Dermis blood vessel endothelial cell (primary cell): ENCODE data around the gene KCNIP3. TPM values are rescaled to one million over a fixed set of nuclear protein-coding genes. Genes with fewer than 3 reads are reported as not detected.
"Not testable (repeated sequence)": the region's sequence is repeated elsewhere in the genome, so short reads cannot be mapped to it uniquely, and the experiment has no call there.

ENCODE experiments used
- DNase-seq: peaks from one replicate; pipeline ENCODE4 v3.0.0; 2010
- total RNA-seq: library from RNA; depleted of rRNA; stranded (reverse); fragments of >200 nt; gene quantifications from 2 replicates; pipeline ENCODE4 v1.2.3, GENCODE V29; 2014

KCNIP3 gene
- 0.14 and 0.51 TPM in 2 replicates for total RNA-seq

DNA sequence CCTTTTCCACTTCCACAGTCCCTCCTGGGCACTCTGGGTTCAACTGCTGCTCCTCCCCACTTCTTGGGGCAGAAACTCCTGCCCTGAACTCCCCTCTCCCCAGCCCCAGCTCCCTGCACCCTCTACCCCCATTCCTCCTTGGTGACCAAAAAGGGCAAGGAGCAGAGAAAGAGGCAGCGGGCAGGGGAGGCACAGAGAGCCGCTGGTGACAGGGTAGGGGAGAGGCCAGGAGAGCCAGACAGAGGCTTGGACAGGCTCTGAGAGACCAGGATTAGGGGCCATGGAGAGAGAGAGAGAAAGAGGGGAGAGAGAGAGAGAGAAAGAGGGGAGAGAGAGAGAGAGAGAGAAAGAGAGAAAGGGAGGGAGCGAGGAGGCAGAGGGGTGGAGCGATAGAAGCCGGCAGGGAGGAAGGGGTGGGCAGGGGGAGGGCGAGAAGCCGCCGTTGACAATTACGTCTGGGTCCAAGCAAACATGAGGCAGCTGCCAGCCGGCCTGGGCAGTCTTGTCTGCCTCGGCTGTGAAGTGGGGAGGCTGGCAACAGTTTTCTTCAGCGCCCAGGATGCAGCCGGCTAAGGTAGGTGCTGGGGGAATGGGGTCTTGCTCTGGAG, at the start of gene KCNIP3:
Gene KCNIP3, plus strand, starts transcription at position 468 of the 608 bp plus-strand sequence. Its CDS starts 92 bp downstream, at position 560.
- DNase-seq: no peak

DNA sequence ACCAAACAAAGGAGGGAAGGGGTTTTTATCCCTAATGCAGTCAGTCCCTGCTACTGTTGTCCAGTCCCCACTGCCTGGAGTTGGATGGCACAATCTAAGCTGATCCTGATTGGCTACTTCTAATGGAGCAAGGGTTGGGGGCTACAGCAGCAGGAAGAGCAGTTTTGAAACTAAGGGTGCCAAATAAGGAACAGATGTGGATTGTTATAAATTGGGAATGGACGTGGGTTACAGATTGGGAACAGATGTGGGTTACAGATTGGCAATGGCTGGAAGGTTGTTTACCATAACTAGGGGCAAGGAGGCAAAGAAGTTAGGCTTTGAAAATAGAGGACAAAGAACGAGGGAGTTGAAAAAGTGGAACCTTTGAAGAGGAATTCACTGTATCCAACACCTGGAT, 38.9 kb upstream of the KCNIP3 start:
- DNase-seq: no peak

DNA sequence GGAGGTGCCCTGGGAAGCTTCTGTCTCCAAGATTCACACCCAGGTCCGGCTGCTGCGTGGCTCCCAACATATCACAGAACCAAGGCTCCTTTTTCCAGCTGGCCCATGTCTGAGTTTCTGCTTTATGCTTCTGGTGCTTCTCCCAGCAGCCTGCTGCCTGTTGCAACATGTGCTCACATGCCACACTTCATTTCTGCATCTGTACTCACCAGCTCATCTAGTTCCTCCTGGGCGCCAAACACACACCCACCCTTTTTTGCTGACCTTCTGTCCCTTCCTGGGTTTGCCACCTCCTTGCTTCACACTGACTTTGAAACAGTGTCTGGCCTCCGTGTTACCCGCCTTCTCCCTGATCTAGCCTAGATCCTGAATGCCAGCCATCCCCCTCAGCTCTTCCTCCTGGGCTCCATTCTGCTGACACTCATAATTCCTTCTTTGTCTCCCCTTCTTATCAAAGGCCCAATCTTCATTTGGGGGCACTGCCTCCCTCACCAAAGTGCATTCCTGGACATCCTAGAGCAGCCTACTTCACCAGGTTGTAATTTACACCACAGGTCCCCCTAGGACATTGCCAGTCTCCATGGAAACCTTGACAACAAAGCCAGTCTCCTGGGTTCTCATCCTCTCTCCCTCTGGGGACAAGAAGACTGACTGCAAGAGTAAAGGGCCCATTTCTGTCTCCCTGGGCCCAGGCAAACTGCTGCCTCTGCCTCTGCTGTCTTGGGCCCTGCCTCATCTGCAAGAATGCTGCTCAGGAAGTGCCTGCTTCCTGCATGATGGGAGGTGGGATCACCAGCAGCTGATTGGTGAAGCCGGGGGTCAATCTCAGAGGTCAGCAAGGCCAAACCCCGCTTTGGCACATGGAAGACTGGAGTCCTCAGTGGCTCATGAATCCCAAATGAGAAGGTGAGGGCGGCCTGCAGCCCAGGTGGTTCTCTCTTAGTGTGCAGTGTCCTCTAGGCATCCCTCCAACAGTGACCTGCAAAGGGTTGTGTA, 36.8 kb upstream of the KCNIP3 start:
- no peak for DNase-seq

DNA sequence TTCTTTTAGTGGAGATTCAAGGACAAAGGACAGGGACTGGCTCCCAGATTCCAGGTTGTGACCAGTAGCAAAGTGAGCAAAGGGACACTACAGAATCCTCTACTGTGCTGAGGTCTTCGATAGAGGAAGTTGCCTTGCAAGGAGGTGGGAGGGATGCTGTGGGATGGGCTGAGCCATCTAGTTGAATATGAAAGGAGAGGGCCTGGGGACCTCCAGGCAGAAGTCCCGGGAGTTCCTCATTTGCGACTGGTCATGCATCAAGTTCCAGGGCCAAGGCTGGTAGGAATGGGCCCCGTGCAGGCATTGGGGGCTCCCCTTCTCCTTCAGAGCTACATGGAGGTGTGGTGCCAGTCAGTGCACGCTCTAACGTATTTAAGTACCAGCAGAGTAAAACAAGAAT, 35.5 kb upstream of the KCNIP3 start:
- no peak for DNase-seq

DNA sequence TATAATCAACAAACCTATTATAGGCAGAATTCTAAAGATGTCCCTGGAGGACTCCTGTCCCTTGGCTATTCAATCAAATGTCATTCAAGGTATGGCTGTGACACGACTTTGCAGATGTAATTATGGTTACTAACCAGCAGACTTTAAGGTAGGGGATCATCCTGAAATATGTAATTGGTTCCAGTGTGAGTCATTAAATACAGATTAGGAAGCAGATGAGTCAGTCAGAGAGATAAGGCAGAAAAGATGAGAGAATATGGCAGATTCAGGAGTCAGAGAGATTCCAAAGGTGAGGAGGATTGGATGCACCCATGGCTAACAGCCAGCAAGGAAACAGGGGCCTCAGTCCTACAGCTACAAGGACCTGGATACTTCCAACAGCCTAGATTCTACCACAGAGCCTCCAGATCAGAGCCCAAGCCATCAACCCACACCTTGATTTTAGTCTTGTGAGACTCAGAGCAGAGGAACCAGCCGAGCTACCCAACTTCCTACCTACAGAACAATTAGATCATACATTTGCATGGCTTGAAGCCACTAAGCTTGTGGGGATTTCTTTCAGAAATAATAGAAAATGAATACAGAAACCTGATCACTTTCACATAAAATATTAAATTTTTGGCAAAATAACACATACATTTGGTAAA, 34.1 kb upstream of the KCNIP3 start:
- DNase-seq: no peak

DNA sequence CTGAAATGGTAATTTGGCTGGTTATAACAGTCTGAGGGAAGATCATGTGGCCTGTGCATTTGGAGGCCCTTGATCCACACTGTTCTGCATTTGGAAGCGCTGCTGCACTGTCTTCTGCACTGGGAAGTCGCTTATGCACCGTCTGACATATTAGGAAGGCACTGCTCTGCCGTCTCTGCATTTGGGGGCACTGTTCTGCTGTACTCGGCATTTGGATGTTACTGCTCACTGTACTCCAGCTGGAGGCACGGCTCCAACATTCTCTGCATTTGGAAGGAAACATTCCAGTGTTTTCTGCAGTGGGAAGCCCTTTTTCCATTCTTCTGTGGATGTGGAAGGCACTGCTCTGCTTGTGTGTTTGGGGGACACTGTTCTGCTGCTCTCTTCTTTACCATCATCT, 32.5 kb upstream of the KCNIP3 start:
- DNase-seq: no peak

DNA sequence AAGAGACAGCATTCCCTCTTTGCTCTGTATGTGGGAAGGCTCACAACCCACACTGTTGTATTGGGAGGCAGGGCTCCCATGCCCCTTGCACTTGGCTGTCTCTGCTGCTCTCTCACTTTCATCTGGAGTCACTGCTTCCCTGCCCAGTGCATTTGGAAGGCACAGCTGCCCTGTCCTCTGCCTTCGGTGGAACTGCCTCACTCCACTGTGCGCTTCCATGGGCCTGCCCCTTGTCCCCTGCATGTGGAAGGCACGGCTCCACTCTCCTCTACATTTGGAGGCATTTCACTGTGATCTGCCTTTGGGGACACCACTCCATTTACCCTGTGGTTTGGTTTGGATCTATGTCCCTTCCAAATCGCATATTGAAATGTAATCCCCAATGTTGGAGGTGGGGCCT, 32.0 kb upstream of the KCNIP3 start:
- no peak for DNase-seq

DNA sequence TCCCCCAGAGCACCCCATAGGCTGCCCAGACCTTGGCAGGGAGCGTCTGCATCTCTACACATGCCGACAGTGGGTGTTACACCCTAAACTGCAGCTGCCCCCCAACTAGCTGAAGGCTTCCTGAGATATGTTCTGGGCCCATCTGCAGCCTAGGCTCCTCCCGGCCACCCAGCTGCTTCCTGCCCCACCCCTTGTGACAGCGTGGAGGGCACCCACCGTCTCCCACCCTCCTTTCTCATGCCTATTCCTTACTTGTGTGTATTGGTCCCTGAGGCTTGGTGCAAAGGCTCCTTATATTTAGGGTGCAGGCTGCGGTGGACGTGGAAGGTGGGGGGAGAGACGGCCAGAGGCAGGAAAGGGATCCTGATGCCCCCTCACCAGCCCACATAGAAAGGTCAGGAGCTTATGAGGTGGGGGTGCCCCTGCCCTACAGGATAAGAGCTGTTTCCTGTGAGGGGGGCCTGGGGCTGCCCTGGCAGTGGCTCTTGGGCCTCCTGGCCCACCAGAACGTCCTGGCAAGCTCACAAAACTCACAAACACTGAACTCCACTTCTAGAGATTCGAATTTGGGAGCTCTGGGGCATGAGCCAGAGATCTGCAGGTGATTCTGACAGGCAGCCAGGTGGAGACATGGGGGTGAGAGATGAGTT, 30.2 kb upstream of the KCNIP3 start:
- DNase-seq: no peak

DNA sequence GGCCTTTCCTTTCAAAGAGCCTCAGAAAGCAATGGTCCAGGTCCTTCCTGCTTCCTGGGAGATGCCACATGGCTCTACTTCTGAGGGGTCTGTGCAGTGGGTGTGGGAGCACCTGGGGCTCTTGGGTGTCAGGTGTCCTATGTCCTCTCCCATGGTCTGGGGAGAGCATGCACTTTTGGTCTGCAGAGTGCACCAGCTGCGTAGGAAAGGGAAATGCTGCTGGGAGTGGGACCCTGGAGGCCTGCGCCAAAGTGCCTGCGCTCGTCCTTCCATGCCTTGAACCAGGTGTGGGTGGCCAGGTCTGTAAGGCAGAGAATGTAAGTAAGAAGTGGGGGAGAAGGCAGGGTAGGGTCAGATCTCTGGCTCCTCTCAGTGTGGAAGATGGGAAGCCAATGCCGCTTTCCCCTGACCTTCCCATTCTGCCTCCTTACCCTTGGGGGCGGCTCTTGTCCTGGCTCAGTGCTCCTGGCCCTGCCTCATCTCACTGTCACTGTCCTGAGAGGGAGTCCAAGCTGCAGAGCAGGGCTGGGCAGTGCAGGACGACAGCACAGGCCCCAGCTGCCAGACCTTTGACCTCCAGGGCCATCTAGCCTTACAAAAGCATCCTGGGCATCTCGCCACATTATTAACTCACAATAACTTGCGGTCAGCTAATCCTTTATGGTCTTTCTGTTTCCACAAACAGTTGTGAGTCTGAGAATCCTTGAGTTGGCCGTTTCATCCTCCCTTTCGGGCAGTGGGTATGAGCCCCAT, 29.5 kb upstream of the KCNIP3 start:
- DNase-seq: no peak

DNA sequence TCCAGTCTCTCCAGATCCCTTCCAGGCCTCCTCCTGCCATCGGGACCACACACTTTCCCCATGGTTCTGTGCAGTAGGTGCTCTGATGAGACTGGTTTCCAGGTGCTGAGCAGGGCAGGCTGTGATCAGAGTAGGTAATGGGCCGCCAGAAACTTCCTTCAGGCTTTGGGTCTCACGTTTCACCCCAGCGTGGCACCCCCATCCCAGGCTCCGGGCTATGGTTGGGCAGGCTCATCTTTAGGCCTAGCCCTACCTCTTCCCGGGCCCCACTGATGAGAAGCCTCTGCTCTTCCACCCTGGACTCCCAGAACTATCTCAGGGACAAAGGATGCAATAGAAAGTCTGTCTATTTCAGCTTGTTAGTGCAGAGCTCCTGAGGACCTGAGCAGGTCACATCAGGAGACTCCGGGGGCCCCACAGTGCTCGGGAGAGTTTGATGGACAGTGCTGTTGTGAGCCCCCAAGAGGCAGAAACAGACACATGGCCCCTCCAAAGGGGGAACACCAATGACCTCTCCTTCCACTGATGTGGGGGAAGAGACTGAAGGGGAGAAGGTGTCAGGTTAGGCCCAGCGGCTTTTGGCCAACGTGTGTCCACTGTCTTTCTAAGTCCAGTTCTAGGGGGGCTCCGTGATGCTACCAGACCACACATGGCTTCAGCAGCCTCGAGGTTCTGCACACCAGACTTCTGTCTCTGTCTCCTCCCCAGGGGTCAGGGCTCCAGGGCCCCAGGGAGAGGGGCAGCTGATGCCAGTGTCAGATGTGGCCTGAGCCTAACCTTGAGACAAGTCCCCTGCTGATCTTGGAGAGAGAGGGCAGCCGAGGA, 28.7 kb upstream of the KCNIP3 start:
- DNase-seq: no peak

DNA sequence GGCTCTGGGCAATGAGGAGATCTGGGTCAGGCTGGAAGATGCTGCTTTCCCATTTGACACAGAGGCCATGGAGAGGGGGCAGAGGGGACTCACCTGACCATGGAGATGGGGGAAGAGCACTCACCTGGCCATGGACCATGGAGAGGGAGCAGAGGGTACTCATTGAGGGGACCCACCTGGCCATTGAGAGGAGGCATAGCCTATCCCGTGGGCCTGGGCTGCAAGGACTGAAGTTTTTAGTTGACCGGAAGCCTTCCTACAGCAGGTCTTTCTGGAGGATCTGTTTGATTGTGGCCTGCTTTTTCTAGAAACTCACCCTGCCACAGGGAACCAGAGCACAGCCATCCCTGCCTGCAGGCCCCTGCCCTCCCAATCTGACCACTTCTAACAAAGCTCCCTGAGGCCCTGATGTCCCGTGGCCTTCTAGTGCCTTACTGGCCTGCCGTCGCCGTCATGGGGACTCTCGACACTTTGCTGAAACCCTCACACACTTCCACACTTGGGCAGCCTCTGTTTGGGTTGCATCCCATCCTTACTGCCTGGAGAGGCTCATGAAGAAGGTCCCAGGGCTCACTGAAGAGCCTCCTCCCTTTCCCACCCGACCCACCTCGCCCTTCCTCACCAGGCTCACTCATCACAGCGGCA, 28.0 kb upstream of the KCNIP3 start:
- no peak for DNase-seq

DNA sequence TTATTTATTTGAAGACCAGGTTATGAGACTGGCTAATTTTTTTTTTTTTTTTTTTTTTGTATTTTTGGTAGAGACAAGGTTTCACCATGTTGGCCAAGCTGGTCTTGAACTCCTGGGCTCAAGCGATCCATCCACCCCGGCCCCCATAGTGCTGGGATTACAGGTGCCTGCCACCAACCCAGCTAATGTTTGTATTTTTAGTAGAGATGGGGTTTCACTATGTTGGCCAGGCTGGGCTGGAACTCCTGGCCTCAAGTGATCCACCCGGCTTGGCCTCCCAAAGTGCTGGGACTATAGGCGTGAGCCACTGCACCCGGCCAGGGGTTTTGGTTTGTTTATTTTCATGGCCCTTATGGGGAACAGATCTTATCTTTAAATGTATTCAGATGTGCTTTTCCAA, 27.4 kb upstream of the KCNIP3 start:
- DNase-seq: not testable (repeated sequence)

DNA sequence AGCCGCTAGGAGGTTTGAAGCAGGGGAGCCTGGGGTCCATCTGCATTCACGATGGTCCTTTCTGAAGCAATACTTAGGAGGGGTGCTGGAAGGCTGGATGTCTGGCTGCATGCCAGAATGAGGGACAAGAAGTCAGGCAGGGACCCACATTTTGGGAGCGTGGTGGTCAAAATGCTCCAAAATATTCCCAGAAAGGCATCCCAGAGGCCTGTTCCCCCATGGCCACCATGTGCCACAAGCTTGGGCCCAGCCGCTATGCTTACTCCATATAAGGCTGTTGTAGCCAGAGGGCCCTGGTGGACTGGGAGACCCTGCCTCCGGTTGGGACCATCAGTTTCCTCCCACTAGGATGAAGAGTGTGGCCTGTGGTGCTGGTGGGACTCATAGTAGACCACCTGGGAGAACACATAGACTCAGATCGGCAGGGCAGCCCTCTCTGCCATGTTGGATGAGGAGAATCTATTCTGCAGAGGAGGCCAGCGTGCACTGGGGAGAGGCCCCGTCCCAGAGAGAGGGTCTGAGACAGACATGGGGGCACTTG, 26.5 kb upstream of the KCNIP3 start:
- no peak for DNase-seq

DNA sequence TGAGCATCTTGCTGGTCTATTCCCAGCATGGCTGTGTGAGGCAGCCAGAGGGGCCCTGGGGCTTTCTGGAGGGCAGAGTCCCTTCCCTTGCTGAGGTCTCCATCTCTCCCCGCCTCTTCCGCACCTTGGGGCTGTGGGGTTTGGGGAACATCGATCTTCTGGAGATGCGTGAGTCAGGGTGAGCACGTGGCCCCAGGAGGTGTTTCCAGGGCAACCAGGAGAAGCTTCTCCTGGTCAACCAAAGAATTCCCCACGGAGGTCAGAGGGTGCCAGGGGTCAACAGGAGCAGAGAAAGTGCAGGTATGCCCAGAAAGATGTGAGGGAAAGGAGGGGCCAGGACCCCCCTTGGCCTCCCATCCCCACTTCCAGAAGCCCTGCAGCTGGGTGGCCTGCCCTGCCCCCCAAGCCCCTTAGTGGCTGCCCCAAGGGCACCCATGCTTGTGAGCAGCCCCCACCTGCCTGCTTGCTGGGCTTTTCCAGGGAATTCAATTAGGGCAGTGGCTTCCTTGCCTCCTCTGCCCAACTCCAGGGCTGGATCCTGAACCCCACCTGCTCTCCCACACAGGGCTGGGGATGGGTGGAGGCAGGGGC, 25.7 kb upstream of the KCNIP3 start:
- no peak for DNase-seq

DNA sequence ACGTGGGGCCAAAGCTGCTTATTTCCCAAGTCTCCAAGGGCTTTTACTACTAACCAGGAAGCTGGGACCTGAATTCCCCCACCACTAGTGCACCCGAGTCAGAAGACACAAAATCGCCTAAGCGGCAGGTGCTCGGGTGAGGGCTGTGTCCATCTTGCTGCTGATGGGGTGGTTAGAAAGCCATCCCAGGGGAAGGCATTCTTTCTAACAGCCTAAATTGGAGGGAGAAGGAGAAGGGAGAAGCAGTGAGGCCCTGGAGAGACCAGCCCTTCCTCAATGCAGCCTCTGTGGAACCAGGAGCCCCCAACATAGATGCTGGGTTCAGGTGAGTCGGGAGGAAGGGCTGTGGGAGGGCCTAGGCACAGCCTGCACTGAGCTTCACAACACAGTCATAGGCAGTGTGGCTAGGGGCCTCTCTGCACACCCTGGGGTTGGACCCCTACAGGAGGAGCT, 24.8 kb upstream of the KCNIP3 start:
- DNase-seq: no peak

DNA sequence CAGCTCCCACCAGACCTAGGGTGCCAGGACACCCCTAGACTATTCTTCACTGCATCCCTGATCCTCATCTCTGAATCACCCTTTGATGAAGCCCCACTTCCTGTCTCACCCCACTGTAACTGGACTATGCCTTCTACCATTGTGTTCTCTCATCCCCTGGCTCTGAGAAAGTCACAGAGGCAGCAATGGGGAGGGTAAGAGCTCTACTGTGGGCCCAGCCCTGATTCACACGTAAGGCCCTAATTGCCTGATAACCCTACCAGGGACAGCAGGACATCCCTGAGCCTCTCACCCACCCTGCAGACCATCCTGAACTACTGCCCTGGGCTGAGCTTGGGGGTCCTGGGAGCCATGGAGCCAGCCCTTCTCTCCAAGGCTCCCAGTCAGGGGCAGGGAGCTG, 24.4 kb upstream of the KCNIP3 start:
- no peak for DNase-seq

DNA sequence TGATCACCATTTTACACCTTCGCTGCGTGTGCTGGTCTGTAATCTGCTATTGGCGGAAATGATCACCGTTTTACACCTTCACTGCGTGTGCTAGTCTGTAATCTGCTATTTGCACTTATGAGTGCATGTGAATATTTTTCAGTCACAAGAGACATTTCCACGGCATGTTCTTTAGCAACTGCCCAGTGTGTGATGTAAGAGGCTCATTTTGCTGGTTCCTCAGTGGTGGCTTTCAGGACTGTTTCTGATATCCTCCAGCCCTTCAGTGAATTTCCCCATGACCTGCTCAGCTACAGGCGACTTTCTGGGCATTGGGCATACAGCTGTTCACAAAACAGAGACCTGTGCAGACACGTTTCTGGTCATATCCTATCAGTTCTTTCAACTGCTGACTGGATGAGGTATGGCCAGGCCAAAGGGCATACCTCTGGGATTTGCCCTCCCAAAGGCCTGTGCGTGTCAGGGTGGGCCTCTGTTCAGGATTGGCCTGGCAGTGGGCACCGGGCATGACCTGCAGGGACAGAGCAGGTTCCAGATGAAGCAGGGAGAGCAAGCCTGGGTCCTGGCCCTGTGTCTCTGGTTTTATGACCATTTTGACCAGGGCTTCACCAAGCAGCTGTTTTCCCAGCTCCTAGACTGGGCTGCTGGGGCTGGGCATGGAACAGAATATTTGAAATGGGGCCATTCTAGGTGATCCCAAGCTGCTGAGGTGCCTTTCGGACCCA, 23.4 kb upstream of the KCNIP3 start:
- no peak for DNase-seq

DNA sequence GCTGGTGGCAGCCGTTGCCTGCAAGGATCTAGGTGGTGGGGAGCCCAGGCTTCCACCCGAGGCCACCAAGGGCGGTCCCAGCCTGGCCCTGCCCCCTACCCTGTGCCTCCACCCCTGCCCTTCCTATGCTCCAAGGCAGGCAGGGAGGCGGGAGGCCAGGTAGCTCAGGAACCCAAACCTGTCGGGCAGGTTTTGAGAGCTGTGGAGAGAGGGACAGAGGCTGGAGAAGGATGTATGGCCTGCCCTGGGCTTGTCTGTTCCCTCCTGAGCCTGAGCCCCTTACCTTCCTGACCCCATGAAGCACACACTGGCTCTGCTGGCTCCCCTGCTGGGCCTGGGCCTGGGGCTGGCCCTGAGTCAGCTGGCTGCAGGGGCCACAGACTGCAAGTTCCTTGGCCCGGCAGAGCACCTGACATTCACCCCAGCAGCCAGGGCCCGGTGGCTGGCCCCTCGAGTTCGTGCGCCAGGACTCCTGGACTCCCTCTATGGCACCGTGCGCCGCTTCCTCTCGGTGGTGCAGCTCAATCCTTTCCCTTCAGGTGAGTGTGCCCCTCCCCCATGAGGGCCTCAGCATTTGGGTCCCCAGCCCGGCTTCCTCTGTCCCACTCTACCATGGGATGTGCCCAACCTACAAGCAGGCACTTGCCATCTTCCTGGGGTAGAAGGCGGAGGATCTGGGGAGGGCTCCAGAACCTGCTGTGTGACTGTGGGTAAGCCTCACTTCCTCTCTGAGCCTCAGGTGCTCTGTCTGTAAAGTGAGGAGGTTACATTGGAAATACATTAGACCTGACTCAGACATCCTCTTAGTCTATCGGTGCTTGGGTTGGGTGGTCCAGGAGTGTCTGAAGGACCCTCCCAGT, 22.6 kb upstream of the KCNIP3 start, which contains the start of gene PROM2:
Gene PROM2, plus strand, starts transcription at position 159 of the 860 bp plus-strand sequence. Its CDS starts 137 bp downstream, at position 296.
- no peak for DNase-seq
